Skeletal muscle cell (primary cell): ENCODE results near the gene AXL.
"Not testable (repeated sequence)": the region's sequence is repeated elsewhere in the genome, so short reads cannot be mapped to it uniquely, and the experiment has no call there.

Experiments
- DNase-seq: peaks from one replicate; pipeline ENCODE4 v3.0.0-alpha.2; 2010; ENCODE audit warnings: low read depth
- H3K4me3 ChIP-seq: 2 replicates; pipeline ENCODE4 v1.5.1; 2011; ENCODE audit warnings: low read depth, mild to moderate bottlenecking, control low read depth, low read length, moderate library complexity

The AXL gene

DNA sequence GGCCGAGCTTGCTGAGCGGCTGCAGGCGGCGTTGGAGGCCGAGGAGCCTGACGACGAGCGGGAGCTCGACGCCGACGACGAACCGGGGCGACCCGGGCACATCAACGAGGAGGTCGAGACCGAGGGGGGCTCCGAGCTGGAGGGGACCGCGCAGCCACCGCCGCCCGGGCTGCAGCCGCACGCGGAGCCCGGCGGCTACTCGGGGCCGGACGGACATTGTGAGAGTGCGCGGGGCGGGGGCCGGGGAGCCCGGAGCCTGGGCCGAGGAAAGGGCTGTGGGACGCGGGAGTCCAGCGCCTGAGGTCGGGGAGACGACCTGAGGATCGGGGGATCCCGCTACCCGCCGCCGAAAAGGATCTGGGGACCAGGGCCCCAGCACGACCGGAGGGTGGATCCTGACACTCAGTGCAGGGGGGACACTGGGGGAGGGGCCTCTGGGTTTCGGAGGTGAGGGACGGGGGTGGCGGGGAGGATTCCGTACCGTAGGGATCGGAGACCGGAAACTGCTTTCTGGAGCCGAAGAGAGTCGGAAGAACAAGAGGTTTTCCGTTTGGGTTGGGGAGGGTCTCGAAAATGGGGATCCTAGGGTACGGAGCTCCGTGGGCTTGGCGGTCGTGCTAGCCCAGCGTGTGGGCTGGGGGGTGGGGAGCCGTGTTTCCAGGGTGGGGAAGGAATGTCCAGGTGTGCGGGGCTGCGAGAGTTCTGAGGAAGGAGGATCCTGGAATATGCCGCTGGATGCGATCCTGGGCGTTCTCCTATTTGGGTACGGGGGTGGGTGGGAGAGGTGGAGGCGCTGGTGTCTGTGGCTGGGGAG, 45.8 kb downstream of the AXL start:
- peak overlapping the region; percentile 85 for H3K4me3 ChIP-seq

DNA sequence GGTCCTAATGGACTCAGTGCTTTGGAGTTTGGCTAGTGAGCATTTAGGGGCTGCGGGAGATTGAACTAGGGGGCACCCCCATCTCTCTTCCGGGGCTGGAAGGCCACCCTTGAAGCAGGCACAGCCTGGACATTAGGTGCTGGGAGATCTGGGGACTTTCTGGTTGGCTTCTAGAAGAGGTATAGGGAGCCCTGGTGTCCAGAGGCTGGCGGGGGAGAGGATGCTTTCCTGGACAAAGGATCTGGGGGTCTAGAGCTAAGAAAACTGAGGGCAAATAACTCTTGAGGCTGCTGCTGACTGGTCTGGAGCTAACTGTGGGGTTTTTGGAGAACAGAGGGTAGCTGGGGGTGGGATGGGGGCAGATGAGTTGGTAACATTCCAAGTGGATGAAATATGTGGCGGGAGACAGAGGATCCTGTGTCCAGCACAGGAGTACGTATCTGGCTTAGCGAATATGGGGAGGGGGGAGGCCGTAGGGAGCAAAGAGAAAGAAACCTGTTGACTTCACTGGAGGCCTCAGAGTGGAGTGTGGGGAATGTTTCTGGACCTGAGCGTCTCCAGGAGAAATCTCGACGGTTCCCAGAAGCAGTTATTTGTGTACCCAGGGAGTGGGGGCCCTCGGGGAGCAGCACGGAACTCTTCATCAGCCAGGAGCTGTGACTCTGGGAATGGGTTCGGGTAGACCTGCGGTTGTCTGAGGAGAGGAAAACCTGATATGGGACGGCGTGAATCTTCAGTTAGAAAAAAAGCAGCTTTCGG, 46.6 kb downstream of the AXL start:
- DNase-seq, result no peak
- H3K4me3 ChIP-seq, result peak overlapping the region; percentile 85

More for the DNA sequence above, 45.8 kb downstream of the AXL start:
- DNase-seq, result no peak

DNA sequence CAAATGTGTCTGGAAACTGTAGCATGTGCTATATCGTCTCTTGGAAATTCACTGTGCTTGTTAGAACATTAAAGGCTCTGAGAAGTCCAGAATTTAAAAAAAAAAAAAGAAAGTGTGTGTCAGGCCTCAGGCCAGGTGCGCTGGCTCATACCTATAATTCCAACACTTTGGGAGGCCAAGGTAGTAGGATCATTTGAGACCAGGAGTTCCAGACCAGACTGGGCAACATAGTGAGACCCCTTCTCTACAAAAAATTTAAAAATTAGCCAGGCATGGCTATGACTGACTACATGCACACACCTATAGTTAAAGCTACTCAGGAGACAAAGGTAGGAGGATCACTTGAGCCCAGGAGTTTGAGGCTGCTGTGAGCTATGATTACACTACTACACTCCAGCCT, 50.0 kb downstream of the AXL start:
- no peak overlapping the region for H3K4me3 ChIP-seq
- DNase-seq, result no peak

DNA sequence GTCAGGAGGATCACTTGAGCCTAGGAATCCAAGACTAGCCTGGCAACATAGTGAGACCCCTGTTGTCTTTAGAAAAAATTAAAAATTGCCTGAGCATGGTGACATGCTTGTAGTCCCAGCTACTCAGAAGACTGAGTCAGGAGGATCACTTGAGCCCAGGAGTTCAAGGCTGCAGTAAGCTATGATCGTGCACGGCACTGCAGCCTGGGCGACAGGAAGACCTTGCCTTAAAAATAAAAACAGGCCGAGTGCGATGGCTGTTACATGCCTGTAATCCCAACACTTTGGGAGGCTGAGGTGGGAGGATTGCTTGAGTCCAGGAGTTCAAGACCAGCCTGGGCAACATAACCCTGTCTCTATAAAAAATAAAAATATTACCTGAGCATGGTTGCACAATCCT, 50.5 kb downstream of the AXL start:
- no peak for DNase-seq
- H3K4me3 ChIP-seq, result no peak overlapping the region

DNA sequence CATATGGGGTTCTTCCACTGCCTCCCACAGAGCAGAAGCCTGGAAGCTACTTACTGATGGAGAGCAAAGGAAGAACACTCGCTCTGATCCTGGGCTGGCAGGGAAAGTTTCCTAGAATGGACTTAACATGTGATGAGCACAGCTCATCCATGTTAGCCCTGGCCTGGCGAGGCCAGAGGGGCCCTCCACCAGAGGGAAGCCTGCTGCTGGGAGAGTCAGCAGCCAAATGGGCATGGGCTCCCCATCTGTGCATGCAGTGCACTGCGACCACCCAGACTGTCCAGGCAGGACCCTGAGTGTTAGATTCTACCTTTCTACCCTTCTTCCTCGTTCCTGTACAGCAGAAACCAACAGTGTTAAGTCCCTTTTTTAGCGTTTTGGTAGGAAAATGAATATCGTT, 54.1 kb downstream of the AXL start:
- H3K4me3 ChIP-seq, result no peak overlapping the region

DNA sequence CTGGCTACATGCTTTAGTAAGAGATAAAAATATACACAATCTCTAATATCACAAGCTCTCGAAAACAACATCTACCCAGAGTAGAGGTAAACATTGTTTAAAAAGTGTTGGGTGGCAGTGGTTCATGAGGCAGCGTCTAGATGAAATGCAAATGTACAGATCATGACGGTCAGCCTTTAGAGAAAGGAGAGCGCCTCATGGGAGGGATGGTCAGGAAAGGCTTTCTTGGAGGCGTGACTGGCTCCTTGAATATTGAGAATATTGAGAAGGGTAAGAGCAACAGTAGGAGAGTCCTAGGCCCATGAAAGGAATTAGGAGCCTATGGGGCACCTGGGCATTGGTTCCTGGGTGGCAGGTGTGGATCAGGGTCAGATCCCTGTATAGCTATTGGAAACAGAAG, 55.8 kb downstream of the AXL start:
- no peak for DNase-seq
- no peak overlapping the region for H3K4me3 ChIP-seq

More for the DNA sequence above, 54.1 kb downstream of the AXL start:
- no peak for DNase-seq

DNA sequence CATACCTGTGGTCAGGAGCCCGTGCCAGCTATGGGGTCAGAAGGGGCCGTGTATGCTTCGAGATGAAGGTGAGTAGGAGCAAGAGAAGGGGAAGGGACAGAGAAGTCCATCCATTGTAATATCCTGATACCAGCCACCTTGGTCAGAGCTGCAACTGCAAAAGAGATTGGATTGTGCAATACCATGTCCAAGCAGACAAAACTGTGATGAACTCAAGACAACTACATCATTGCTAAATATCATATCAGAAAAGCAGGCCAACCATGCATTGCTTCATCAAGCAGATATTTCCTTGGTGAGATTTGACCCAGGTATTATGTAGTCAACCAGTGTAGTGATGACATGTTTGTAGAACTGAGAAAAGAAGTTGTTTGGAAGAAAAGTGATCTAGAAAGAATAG, 57.2 kb downstream of the AXL start:
- DNase-seq, result no peak
- no peak overlapping the region for H3K4me3 ChIP-seq

DNA sequence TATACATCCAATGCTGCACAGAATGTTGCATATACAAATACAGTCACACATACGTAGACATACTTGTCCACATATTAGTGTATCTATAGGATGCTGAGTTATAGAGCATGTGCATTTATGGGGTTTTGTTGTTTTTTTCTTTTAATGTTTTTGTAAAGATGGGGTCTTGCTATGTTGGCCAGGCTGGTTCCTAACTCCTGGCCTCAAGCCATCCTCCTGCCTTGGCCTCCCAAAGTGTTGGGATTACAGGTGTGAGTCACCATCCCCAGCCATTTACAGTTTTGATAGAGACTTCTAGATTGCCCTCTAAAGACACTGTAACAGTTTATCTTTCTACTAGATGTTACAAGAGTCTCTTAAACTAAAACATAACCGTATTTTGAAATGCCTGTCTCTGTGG, 59.5 kb downstream of the AXL start:
- no peak for DNase-seq
- H3K4me3 ChIP-seq, result no peak overlapping the region

DNA sequence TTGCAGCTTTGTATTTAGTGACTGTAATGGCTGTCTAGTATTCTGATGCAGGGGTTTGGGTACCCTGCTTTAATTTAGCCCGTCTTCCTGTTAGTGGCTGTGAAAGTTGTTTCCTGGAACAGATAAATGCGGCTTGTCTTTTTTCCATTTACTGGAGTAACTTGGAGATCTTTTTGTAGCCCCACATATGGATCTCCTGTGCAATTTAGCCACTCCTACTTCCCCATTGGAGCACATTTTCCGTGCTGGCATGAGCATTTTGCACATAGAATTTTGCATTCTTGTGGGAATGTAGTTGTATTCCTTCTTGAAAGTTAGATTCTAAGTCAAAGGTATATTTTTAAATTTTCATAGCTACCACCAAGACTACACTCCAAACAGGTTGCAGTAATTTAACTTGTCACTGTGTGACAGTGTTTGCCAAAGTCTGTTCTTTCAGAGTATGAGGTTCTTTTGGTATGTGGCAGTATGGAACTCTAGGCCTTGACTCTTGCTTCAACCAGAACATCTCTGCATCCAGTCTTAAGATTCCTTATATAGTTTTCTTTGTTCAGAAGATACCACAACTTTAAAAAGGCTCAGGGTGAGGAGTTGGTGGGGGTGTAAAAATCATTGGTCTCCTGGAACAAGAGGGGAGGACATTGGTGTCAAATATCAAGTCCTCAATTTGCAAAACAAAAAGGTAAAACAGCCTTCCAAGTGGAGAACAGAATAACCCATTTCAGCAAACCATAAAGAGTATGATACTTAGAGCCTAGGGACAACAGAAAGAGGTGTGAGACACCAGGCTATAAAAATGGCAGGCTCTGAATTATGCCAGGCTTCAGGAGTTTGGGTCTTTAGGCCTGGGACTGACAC, 69.9 kb downstream of the AXL start:
- no peak for DNase-seq
- H3K4me3 ChIP-seq, result no peak overlapping the region

DNA sequence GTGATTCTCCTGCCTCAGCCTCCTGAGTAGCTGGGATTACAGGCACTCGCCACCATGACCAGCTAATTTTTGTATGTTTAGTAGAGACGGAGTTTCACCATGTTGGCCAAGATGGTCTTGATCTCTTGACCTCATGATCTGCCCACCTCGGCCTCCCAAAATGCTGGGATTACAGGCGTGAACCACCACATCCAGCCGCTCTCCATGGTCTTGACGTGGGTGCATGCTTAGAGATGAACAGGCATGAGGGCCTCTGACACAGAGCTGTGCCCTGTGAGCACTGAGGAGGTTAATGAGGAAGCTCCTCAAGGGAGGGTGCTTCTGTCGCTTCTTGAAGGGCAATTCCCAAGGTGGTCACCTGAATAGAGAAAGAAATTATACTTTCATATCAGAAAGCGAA, 70.8 kb downstream of the AXL start:
- DNase-seq, result not testable (repeated sequence)

DNA sequence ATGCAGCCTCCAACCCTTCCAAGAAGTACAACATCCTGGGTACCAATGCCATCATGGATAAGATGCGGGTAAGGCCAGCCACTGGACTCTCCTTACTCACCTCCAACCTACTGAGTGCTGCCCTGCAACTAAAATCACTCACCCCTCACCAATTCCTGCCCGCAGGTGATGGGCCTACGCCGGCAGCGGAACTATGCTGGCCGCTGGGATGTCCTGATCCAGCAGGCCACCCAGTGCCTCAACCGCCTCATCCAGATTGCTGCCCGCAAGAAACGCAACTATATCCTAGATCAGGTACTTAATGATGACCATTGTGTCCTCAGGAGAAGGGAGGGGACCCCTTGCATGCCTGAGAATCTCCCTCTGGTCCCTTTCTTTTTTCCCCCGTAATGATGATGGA, 75.4 kb downstream of the AXL start:
- H3K4me3 ChIP-seq, result no peak overlapping the region
- DNase-seq, result no peak

More for the DNA sequence above, 70.8 kb downstream of the AXL start:
- H3K4me3 ChIP-seq, result not testable (repeated sequence)

DNA sequence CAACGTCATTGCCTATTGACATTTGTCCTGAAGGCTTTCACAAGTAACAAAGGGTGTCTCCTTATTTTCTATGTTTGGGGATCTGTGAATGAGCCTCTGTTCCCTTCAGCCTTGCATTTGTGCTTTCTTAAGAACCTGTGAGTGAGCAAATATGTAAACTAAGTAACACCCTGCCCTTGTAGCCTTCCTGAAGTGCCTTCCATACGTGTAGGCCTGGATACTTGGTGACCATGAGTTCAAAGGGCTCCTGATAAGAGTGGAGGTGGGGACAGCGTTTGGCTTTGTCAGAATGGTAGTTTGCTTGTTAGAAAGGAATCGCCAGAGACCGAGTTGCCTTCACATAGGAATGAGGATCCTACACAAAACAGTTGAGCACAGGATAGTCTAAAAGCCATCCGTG, 76.5 kb downstream of the AXL start:
- DNase-seq, result no peak
- H3K4me3 ChIP-seq, result no peak overlapping the region

DNA sequence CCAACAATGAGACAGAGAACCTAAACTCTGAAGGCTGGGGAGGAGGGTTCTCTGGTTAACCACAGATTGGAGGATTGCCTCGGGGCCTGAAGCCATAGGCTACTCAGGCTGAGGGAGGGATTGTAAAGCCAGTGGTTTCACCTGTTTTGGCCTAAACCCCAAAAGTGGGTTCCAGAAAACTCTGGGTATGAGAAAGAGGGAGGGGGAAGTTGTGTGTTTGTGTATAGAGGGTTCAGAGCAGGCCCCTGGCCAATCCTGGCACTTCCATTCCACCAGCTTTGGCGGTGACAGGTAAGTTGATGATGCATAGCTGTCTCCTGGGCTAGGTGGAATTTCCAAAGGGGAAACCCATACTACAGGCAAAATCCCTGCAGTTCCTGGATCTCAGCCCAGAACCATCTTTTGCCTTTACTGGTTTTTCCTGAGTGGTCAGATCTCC, 77.4 kb downstream of the AXL start:
- DNase-seq, result no peak
- no peak overlapping the region for H3K4me3 ChIP-seq

DNA sequence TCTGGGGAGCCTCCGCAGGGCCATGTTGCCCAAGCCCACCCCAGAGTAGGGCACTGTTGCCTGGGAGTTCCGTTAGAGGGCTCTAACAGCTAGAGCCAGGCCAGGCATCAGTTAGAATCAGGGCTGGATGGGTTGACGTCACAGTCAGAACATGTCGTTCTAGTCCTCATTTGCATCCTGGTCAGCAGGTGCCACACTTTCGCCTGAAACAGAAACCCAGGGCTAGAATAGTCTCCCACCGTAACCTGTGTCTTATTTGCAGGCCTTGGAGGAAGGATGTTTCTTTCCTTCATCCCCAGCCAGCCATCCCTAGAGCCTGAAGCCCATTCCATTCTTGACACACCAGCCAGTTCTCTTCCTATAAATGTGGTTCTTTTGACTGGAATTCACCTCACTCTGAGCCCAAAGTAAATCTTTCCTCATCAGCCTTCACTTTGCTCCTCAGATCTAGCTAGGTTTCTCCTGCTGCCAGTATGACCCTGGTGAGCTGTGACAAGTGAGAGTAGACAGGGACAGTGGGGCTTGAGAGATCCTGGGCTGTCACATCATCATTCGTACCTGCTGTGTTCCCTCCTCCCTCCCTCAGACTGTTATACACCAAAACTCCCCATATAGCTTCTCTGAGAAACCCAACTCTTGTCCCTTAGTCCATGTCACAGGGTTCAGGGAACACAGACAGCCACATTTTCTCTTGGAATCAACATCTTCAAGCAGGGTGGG, 78.8 kb downstream of the AXL start:
- H3K4me3 ChIP-seq, result no peak overlapping the region
- no peak for DNase-seq

DNA sequence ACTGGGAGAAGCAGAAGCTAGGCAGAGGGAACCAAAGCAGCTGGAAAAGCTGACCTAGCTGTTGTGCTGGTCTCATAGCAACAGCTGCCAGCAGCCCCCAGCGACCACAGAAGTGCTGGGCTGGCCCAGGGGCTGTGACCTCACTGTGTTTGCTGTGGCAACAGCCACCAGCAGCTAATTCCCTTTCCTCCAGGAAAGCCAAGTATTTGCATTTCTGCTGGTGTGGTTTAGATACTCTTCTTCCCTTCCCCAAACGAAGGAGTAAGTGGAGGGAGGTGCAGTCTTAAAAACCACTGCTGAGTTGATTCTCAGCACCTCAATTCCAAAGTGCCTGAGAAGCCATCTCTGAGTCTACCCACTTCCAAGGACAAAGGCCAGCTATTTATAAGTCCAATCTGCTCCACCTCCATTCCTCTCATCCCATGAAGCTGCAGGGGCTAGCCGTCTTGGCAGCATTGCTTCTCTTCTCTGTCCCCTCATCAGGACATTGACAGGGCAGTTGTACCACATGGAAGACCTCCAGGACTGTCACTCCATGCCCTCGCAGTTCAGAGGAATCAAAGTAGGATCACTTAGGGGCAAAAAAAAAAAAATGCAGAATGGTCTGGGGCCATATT, 79.4 kb downstream of the AXL start:
- no peak overlapping the region for H3K4me3 ChIP-seq
- peak; percentile 48 for DNase-seq

DNA sequence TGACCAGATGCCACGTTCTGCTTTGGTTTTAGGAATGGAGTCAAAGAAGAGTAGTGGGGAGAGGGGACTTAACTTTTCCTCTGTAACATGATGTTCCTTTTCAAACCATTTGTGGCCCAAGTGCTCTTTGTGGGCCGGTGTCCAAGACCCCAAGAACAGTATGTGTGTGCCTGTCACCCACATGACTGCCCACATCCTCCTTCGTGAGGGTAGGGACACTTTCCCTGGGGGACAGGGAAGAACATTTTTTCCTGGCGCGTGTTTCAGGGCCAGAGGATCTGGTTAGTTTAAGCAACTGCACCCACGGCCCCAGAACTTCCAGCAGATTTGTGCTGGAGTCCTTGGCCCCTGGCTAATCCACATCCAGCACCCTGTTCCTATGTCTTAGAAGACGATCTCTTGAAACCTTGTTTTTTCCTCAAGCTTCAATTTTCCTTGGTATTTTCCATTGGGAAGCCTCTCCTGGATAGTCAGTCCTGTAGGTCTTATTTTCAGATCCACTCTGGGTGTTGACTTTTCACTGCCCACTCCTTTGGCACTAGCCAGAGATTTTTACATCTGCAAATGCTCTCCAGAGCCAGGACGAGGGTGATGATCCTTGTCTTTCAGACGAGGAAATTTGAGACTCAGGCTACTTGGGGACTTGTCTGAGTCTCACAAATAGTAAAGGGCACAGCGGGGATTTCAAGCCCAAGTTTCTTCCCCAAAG, 80.2 kb downstream of the AXL start:
- no peak overlapping the region for H3K4me3 ChIP-seq
- DNase-seq, result no peak

DNA sequence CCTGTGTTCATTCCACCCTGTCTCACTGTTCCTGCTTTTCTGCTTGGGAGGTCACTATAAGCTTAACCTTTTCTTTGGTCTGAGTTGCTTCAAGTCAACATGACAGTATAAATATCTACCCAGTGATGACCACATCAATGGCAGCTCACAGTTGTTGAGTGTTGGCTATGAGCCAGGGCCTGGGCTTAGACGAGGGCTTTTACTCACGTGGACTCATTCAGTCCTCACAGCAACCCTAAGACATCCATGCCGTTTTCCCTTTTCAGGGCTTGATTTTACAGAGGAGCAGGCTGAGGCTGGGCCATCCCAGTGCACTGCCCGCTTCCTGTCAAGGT, 80.7 kb downstream of the AXL start:
- peak; percentile 75 for DNase-seq
- no peak overlapping the region for H3K4me3 ChIP-seq

DNA sequence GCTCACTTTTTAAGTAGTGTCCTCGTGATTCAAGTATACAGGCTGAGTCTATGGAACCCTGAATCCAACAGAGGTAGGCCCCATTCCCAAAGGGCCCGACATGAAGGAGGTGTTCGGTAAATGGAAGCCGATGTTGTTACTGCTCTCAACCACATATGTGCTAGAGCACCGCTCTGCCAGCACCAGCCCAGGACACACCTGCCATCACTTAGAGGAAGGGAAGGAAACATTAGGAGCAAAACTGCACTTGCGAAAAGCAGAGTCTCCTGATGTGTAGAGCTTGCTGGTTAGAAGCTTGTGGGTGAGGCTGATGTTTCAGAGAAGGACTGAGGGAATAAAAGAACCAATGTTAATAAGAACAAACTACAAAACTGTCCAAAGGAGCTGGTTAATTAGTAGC, 81.5 kb downstream of the AXL start:
- DNase-seq, result no peak
- no peak overlapping the region for H3K4me3 ChIP-seq
